GM23338 (cell line): ENCODE data around the gene RECQL5. TPM values are rescaled to one million over a fixed set of nuclear protein-coding genes. Genes with fewer than 3 reads are reported as not detected.

Source experiments
- CREB1 ChIP-seq: fragments of 250-450 bp; sonication (Bioruptor Pico); IDR thresholded peaks from 2 replicates; pipeline ENCODE4 v1.5.0; 2020; ENCODE audit warnings: low read depth, mild to moderate bottlenecking, moderate library complexity
- EZH2 ChIP-seq: fragments of 200-600 bp; sonication (generic); IDR thresholded peaks from one replicate; pipeline ENCODE4 v1.8.0; 2017; ENCODE audit warnings: antibody characterized with exemption, mild to moderate bottlenecking, low read depth; ENCODE audit not compliant: unreplicated experiment
- EZH2phosphoT487 ChIP-seq: fragments of 200-600 bp; sonication (generic); IDR thresholded peaks from one replicate; pipeline ENCODE4 v1.8.1; 2018; ENCODE audit warnings: antibody characterized with exemption; ENCODE audit not compliant: unreplicated experiment
- JUNB ChIP-seq: IDR thresholded peaks from one replicate; pipeline ENCODE4 v1.6.1; 2016; ENCODE audit warnings: antibody characterized with exemption; ENCODE audit not compliant: unreplicated experiment
- NANOG ChIP-seq: IDR thresholded peaks from 2 replicates; pipeline ENCODE4 v1.6.1; 2016; ENCODE audit warnings: antibody characterized with exemption, borderline replicate concordance
- POLR2AphosphoS5 ChIP-seq: IDR thresholded peaks from 2 replicates; pipeline ENCODE4 v1.6.1; 2016; ENCODE audit warnings: antibody characterized with exemption, low read depth
- STAT1 ChIP-seq: IDR thresholded peaks from one replicate; pipeline ENCODE4 v1.6.1; 2016; ENCODE audit warnings: antibody characterized with exemption; ENCODE audit not compliant: unreplicated experiment
- ZNF114 ChIP-seq: fragments of 250-450 bp; sonication (Bioruptor Pico); IDR thresholded peaks from 2 replicates; pipeline ENCODE4 v1.5.0; 2020; ENCODE audit warnings: mild to moderate bottlenecking, moderate library complexity
- polyA plus RNA-seq: library from polyadenylated mRNA; unstranded; fragments of >200 nt; fragmentation: Nextera tagmentation; extraction: Ambion mirVana; gene quantifications from 2 replicates; pipeline ENCODE4 v1.2.1, GENCODE V29; 2016
- total RNA-seq: library from RNA; depleted of rRNA; stranded (reverse); fragments of >200 nt; shearing (Covaris generic); gene quantifications from 2 replicates; pipeline ENCODE4 v1.2.3, GENCODE V29; 2014
- TF ChIP-seq, protein P1 (sequence below): fragments of 250-450 bp; sonication (Bioruptor Pico); IDR thresholded peaks from 2 replicates; pipeline ENCODE4 v1.5.0; 2020; ENCODE audit warnings: mild to moderate bottlenecking, moderate library complexity
- TF ChIP-seq, protein P2 (sequence below), 2 experiments: fragments of 200-600 bp in 1 of 2; sonication (generic) in 1 of 2; conservative IDR thresholded peaks; 2 replicates each; pipeline versions ENCODE4 v1.5.1 to v1.6.1; 2016 to 2017; ENCODE audit warnings: antibody characterized with exemption in 2 of 2, low read depth in 2 of 2, mild to moderate bottlenecking in 2 of 2, moderate library complexity in 1 of 2

Gene RECQL5
- total and polyA plus RNA-seq, 2 experiments from 2014 or later = 20.0 to 23.3 TPM

- TF ChIP-seq, protein P1, sequence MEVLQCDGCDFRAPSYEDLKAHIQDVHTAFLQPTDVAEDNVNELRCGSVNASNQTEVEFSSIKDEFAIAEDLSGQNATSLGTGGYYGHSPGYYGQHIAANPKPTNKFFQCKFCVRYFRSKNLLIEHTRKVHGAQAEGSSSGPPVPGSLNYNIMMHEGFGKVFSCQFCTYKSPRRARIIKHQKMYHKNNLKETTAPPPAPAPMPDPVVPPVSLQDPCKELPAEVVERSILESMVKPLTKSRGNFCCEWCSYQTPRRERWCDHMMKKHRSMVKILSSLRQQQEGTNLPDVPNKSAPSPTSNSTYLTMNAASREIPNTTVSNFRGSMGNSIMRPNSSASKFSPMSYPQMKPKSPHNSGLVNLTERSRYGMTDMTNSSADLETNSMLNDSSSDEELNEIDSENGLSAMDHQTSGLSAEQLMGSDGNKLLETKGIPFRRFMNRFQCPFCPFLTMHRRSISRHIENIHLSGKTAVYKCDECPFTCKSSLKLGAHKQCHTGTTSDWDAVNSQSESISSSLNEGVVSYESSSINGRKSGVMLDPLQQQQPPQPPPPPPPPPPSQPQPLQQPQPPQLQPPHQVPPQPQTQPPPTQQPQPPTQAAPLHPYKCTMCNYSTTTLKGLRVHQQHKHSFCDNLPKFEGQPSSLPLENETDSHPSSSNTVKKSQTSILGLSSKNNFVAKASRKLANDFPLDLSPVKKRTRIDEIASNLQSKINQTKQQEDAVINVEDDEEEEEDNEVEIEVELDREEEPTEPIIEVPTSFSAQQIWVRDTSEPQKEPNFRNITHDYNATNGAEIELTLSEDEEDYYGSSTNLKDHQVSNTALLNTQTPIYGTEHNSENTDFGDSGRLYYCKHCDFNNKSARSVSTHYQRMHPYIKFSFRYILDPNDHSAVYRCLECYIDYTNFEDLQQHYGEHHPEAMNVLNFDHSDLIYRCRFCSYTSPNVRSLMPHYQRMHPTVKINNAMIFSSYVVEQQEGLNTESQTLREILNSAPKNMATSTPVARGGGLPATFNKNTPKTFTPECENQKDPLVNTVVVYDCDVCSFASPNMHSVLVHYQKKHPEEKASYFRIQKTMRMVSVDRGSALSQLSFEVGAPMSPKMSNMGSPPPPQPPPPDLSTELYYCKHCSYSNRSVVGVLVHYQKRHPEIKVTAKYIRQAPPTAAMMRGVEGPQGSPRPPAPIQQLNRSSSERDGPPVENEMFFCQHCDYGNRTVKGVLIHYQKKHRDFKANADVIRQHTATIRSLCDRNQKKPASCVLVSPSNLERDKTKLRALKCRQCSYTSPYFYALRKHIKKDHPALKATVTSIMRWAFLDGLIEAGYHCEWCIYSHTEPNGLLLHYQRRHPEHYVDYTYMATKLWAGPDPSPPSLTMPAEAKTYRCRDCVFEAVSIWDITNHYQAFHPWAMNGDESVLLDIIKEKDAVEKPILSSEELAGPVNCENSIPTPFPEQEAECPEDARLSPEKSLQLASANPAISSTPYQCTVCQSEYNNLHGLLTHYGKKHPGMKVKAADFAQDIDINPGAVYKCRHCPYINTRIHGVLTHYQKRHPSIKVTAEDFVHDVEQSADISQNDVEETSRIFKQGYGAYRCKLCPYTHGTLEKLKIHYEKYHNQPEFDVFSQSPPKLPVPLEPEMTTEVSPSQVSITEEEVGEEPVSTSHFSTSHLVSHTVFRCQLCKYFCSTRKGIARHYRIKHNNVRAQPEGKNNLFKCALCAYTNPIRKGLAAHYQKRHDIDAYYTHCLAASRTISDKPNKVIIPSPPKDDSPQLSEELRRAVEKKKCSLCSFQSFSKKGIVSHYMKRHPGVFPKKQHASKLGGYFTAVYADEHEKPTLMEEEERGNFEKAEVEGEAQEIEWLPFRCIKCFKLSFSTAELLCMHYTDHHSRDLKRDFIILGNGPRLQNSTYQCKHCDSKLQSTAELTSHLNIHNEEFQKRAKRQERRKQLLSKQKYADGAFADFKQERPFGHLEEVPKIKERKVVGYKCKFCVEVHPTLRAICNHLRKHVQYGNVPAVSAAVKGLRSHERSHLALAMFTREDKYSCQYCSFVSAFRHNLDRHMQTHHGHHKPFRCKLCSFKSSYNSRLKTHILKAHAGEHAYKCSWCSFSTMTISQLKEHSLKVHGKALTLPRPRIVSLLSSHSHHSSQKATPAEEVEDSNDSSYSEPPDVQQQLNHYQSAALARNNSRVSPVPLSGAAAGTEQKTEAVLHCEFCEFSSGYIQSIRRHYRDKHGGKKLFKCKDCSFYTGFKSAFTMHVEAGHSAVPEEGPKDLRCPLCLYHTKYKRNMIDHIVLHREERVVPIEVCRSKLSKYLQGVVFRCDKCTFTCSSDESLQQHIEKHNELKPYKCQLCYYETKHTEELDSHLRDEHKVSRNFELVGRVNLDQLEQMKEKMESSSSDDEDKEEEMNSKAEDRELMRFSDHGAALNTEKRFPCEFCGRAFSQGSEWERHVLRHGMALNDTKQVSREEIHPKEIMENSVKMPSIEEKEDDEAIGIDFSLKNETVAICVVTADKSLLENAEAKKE (CRISPR knock-in tag) = no peak
- TF ChIP-seq POLR2AphosphoS5 (no peak), JUNB (no peak), EZH2 (no peak), ZNF114 (CRISPR knock-in tag) (no peak), EZH2phosphoT487 (no peak), NANOG (no peak), STAT1 (no peak), CREB1 (CRISPR knock-in tag) (no peak)
- TF ChIP-seq, protein P2, sequence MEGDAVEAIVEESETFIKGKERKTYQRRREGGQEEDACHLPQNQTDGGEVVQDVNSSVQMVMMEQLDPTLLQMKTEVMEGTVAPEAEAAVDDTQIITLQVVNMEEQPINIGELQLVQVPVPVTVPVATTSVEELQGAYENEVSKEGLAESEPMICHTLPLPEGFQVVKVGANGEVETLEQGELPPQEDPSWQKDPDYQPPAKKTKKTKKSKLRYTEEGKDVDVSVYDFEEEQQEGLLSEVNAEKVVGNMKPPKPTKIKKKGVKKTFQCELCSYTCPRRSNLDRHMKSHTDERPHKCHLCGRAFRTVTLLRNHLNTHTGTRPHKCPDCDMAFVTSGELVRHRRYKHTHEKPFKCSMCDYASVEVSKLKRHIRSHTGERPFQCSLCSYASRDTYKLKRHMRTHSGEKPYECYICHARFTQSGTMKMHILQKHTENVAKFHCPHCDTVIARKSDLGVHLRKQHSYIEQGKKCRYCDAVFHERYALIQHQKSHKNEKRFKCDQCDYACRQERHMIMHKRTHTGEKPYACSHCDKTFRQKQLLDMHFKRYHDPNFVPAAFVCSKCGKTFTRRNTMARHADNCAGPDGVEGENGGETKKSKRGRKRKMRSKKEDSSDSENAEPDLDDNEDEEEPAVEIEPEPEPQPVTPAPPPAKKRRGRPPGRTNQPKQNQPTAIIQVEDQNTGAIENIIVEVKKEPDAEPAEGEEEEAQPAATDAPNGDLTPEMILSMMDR (conservative IDR thresholded peaks at IDR 0.05; ENCODE audit: low read depth in 2 of 2) = no peak
Observed at GRCh38 chr17:75611851-75612429, 55.0 kb downstream of the RECQL5 start (continued).
